HCT116 (cell line): ENCODE results near the gene TGM2. TPM values are rescaled to one million over a fixed set of nuclear protein-coding genes. Genes with fewer than 3 reads are reported as not detected.
A peak's percentile ranks its signal among the peaks of the same experiment; 100 is the strongest.

Experiments
- ATAC-seq: fragments of 200-7000 bp; cut with Tn5 transposase; 2 replicates; pipeline ENCODE4 v1.9.1; 2020; ENCODE audit warnings: mild to moderate bottlenecking, moderate library complexity
- BruUV-seq: library from RNA; stranded (reverse); fragments of 400-500 nt; replicated peaks from 2 replicates; lab custom pipeline; 2021; lab: Mats Ljungman, UMichigan
- CTCF ChIA-PET: fragments of 300-600 bp; sonication (Branson Sonifier 250); formaldehyde crosslinking; loops from one replicate; lab custom pipeline; 2021; ENCODE audit warnings: antibody characterized with exemption; lab: Charles Lee
- POLR2A ChIA-PET: fragments of 300-600, 350-600 bp; sonication (Branson Sonifier 250); formaldehyde crosslinking; loops from one replicate; lab custom pipeline; 2021; ENCODE audit warnings: antibody characterized with exemption; lab: Charles Lee
- RAD21 ChIA-PET, 2 experiments: fragments of 300-600 bp; sonication (Branson Sonifier 250); formaldehyde crosslinking; loops; one replicate each; lab custom pipeline; 2023; ENCODE audit warnings: low total read pairs in 2 of 2; ENCODE audit not compliant: uncharacterized antibody in 2 of 2, unreplicated experiment in 2 of 2, low non-redundant PET in 1 of 2; lab: Charles Lee
- DNase-seq: peaks from one replicate; pipeline ENCODE4 v3.0.0-alpha.2; 2010; ENCODE audit warnings: low read depth, low spot score
- H2AFZ ChIP-seq: fragments of 200-600 bp; shearing (Covaris generic), sonication (generic); 2 replicates; pipeline ENCODE4 v1.6.1; 2017; ENCODE audit warnings: low read depth, mixed run types, mixed read lengths, antibody characterized with exemption, low read length; ENCODE audit not compliant: poor library complexity, severe bottlenecking
- H3K27ac ChIP-seq: 2 replicates; pipeline ENCODE4 v1.5.1; 2012; ENCODE audit warnings: low read depth, low read length
- H3K27me3 ChIP-seq: fragments of 200-600 bp; sonication (generic); 2 replicates; pipeline ENCODE4 v1.6.1; 2016; ENCODE audit warnings: mixed run types, low read length, mixed read lengths; ENCODE audit not compliant: insufficient read depth
- H3K36me3 ChIP-seq, 2 experiments: fragments of 200-500 bp in 1 of 2; fragments of 200-600 bp in 1 of 2; sonication (Bioruptor generic) in 1 of 2; sonication (generic) in 1 of 2; 2 replicates each; pipeline versions ENCODE4 v1.5.1 to v1.6.1; 2014 to 2016; ENCODE audit warnings: low read length in 2 of 2, inconsistent platforms in 1 of 2, mixed read lengths in 1 of 2, mixed run types in 1 of 2; ENCODE audit not compliant: insufficient read depth in 2 of 2, control insufficient read depth in 1 of 2
- H3K4me1 ChIP-seq, 2 experiments: fragments of 200-600 bp in 1 of 2; sonication (generic) in 1 of 2; 2 replicates each; pipeline versions ENCODE4 v1.5.1 to v1.6.1; 2012 to 2017; ENCODE audit warnings: low read length in 2 of 2, inconsistent platforms in 1 of 2, mild to moderate bottlenecking in 1 of 2, mixed read lengths in 1 of 2, mixed run types in 1 of 2, moderate library complexity in 1 of 2; ENCODE audit not compliant: insufficient read depth in 2 of 2, control insufficient read depth in 1 of 2
- H3K4me2 ChIP-seq: fragments of 200-600 bp; sonication (generic); 2 replicates; pipeline ENCODE4 v1.6.1; 2017; ENCODE audit warnings: mixed run types, low read length, mixed read lengths
- H3K4me3 ChIP-seq, 2 experiments: fragments of 200-600 bp in 1 of 2; sonication (generic) in 1 of 2; replicated peaks in 1 of 2; 2 replicates each; pipeline ENCODE4 v1.5.1; 2011 to 2016; ENCODE audit warnings: low read length in 2 of 2, control low read depth in 1 of 2, low read depth in 1 of 2, mild to moderate bottlenecking in 1 of 2, mixed read lengths in 1 of 2, mixed run types in 1 of 2
- H3K79me2 ChIP-seq: fragments of 200-600 bp; sonication (generic); 2 replicates; pipeline ENCODE4 v1.6.1; 2017; ENCODE audit warnings: mild to moderate bottlenecking, mixed run types, low read length, moderate library complexity, mixed read lengths; ENCODE audit not compliant: insufficient read depth
- H3K9ac ChIP-seq: fragments of 200-600 bp; sonication (generic); 2 replicates; pipeline ENCODE4 v1.6.1; 2016; ENCODE audit warnings: low read length, mixed read lengths
- H3K9me2 ChIP-seq: fragments of 200-600 bp; sonication (generic), shearing (Covaris generic); 2 replicates; pipeline ENCODE4 v1.6.1; 2017; ENCODE audit warnings: mixed run types, mild to moderate bottlenecking, moderate library complexity; ENCODE audit not compliant: insufficient read depth
- H3K9me3 ChIP-seq, 2 experiments: fragments of 200-500 bp in 1 of 2; fragments of 200-600 bp in 1 of 2; sonication (Bioruptor generic) in 1 of 2; sonication (generic) in 1 of 2; 2 replicates each; pipeline ENCODE4 v1.6.1; 2014 to 2017; ENCODE audit warnings: low read length in 2 of 2, mixed read lengths in 2 of 2, inconsistent platforms in 1 of 2, low read depth in 1 of 2, mild to moderate bottlenecking in 1 of 2, mixed run types in 1 of 2, moderate library complexity in 1 of 2; ENCODE audit not compliant: control insufficient read depth in 1 of 2, insufficient read depth in 1 of 2
- H4K20me1 ChIP-seq: fragments of 200-600 bp; sonication (generic), shearing (Covaris generic); 2 replicates; pipeline ENCODE4 v1.6.1; 2017; ENCODE audit warnings: mixed run types, mild to moderate bottlenecking, moderate library complexity; ENCODE audit not compliant: insufficient read depth
- EZH2phosphoT487 ChIP-seq: fragments of 200-600 bp; IDR thresholded peaks from 2 replicates; pipeline ENCODE4 v1.6.1; 2018; ENCODE audit warnings: antibody characterized with exemption, borderline replicate concordance
- REST ChIP-seq: IDR thresholded peaks from 2 replicates; pipeline ENCODE4 v1.6.1; 2012; ENCODE audit warnings: low read depth
- SP1 ChIP-seq: IDR thresholded peaks from 2 replicates; pipeline ENCODE4 v1.6.1; 2012; ENCODE audit warnings: low read depth
- YY1 ChIP-seq: IDR thresholded peaks from 2 replicates; pipeline ENCODE4 v1.6.1; 2011; ENCODE audit warnings: low read length, low read depth, moderate library complexity, mild to moderate bottlenecking; ENCODE audit not compliant: insufficient replicate concordance; ENCODE audit errors: extremely low read depth
- intact Hi-C: fragments of 100-400 bp; cut with micrococcal nuclease; formaldehyde crosslinking; loops from 2 replicates; pipeline ENCODE4 v1.10.0; 2022
- total RNA-seq: library from RNA; stranded (reverse); gene quantifications from one replicate; pipeline ENCODE4 v1.2.1, GENCODE V29; 2021; ENCODE audit not compliant: unreplicated experiment

Gene TGM2
- total RNA-seq, 1 experiment from 2014 or later, result 6.1 TPM

GRCh38 chr20:38125157-38126056, 39.7 kb downstream of the TGM2 start (continued):
- no peak for TF ChIP-seq REST
- TF ChIP-seq YY1, result no peak

GRCh38 chr20:38123021-38123587, 42.0 kb downstream of the TGM2 start:
- no peak overlapping the region for H3K27ac ChIP-seq
- POLR2A ChIA-PET, result no interaction called here
- no TSS peak for BruUV-seq
- TF ChIP-seq REST, result no peak
- TF ChIP-seq SP1, result no peak
- TF ChIP-seq EZH2phosphoT487, result no peak
- H3K4me2 ChIP-seq, result peak overlapping the region; percentile 11; the same call in 1 of the 2 replicates
- RAD21 ChIA-PET, result no interaction called here
- CTCF ChIA-PET, result interaction anchor here (1.5 kb wide), 1 partner anchor 9 kb away, joined by 9 read pairs; no protein-coding TSS in a partner anchor
- ATAC-seq (no peak), DNase-seq (no peak)
- no peaks in the 10 kb centered on the region for H3K27me3 ChIP-seq
- H3K9me2 ChIP-seq, result no peaks in the 10 kb centered on the region
- no peaks in the 10 kb centered on the region for H3K79me2 ChIP-seq
- no peaks in the 10 kb centered on the region for H4K20me1 ChIP-seq
- H2AFZ ChIP-seq, result no peak overlapping the region
- peaks cover 27 to 38% of the 10 kb centered on the region in 2 experiments for H3K4me1 ChIP-seq
- H3K36me3 ChIP-seq, result no peaks in the 10 kb centered on the region
- intact Hi-C loops, result no loop called here
- H3K9ac ChIP-seq, result no peak overlapping the region
- no peaks in the 10 kb centered on the region for H3K9me3 ChIP-seq
- H3K4me3 ChIP-seq, result no peak overlapping the region
